ENCODE results near the gene SMAD3.

GRCh38 chr15:67180514-67181191 lies 115.3 kb downstream of the SMAD3 start:
- TF ChIP-seq, protein P1, sequence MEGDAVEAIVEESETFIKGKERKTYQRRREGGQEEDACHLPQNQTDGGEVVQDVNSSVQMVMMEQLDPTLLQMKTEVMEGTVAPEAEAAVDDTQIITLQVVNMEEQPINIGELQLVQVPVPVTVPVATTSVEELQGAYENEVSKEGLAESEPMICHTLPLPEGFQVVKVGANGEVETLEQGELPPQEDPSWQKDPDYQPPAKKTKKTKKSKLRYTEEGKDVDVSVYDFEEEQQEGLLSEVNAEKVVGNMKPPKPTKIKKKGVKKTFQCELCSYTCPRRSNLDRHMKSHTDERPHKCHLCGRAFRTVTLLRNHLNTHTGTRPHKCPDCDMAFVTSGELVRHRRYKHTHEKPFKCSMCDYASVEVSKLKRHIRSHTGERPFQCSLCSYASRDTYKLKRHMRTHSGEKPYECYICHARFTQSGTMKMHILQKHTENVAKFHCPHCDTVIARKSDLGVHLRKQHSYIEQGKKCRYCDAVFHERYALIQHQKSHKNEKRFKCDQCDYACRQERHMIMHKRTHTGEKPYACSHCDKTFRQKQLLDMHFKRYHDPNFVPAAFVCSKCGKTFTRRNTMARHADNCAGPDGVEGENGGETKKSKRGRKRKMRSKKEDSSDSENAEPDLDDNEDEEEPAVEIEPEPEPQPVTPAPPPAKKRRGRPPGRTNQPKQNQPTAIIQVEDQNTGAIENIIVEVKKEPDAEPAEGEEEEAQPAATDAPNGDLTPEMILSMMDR (conservative IDR thresholded peaks at IDR 0.05 in 1 of 2, IDR thresholded peaks at IDR 0.05 in 1 of 2; ENCODE audit: extremely low read depth in 1 of 2, insufficient read depth in 1 of 2, low read depth in 1 of 2, low read length in 2 of 2): peak in 1 of 2 donors; percentile 2
- TF ChIP-seq EZH2 (IDR thresholded peaks at IDR 0.05; ENCODE audit: borderline replicate concordance, low read length): no peak
